RWPE1 (cell line): Measurements from ENCODE around the gene MCUR1.
"Not testable (repeated sequence)": the region's sequence is repeated elsewhere in the genome, so short reads cannot be mapped to it uniquely, and the experiment has no call there.

ENCODE experiments used
- CTCF ChIA-PET: fragments of 350-600 bp; sonication (Branson Sonifier 250); formaldehyde crosslinking; extraction: SDS; loops from one replicate; lab custom pipeline; 2021; lab: Yijun Ruan, JAX
- POLR2A ChIA-PET: fragments of 400-600 bp; formaldehyde crosslinking; extraction: SDS; loops from one replicate; lab custom pipeline; 2020; ENCODE audit warnings: antibody characterized with exemption; ENCODE audit not compliant: low non-redundant PET; lab: Yijun Ruan, JAX
- DNase-seq: peaks from one replicate; pipeline ENCODE4 v3.0.0; 2012; ENCODE audit warnings: low spot score
- H3K27ac ChIP-seq: fragments of 450-650 bp; 2 replicates; pipeline ENCODE4 v1.5.1; 2017
- CTCF ChIP-seq: fragments of 450-650 bp; conservative IDR thresholded peaks from 2 replicates; pipeline ENCODE4 v1.5.1; 2017; ENCODE audit warnings: low read depth, mild to moderate bottlenecking

Gene MCUR1

GRCh38 chr6:13838616-13839015 is 24.3 kb upstream of the MCUR1 start:
- ChIA-PET POLR2A (interaction anchor here (0.6 kb wide), 1 partner anchor 14 kb away, joined by 4 read pairs; no protein-coding TSS in a partner anchor), CTCF (no interaction called here)
- no peak overlapping the region for H3K27ac ChIP-seq
- no peak for DNase-seq
- no peak for TF ChIP-seq CTCF

- ChIA-PET CTCF (no interaction called here), POLR2A (no interaction called here)
- no peak for TF ChIP-seq CTCF
- DNase-seq, result no peak
- no peak overlapping the region for H3K27ac ChIP-seq
Observed at GRCh38 chr6:13836170-13836569, 21.8 kb upstream of the MCUR1 start.

- no peak for DNase-seq
- TF ChIP-seq CTCF, result no peak
- ChIA-PET CTCF (no interaction called here), POLR2A (no interaction called here)
- no peak overlapping the region for H3K27ac ChIP-seq
Observed at GRCh38 chr6:13834790-13835189, 20.4 kb upstream of the MCUR1 start.

- DNase-seq, H3K27ac ChIP-seq, CTCF ChIA-PET, POLR2A ChIA-PET: not testable (repeated sequence)
Observed at GRCh38 chr6:13834018-13834417, 19.7 kb upstream of the MCUR1 start.

- POLR2A ChIA-PET, result no interaction called here
- TF ChIP-seq CTCF, result no peak
- CTCF ChIA-PET, result no interaction called here
- no peak overlapping the region for H3K27ac ChIP-seq
- DNase-seq, result no peak
Observed at GRCh38 chr6:13832778-13833177, 18.4 kb upstream of the MCUR1 start.

- H3K27ac ChIP-seq, result no peak overlapping the region
- CTCF ChIA-PET, result no interaction called here
- no peak for DNase-seq
- TF ChIP-seq CTCF, result no peak
- POLR2A ChIA-PET, result no interaction called here
Observed at GRCh38 chr6:13831615-13832014, 17.3 kb upstream of the MCUR1 start.

- ChIA-PET POLR2A (no interaction called here), CTCF (no interaction called here)
- no peak for DNase-seq
- no peak overlapping the region for H3K27ac ChIP-seq
- no peak for TF ChIP-seq CTCF
Observed at GRCh38 chr6:13830803-13831202, 16.4 kb upstream of the MCUR1 start.

- H3K27ac ChIP-seq, POLR2A ChIA-PET, DNase-seq, CTCF ChIA-PET: not testable (repeated sequence)
Observed at GRCh38 chr6:13829419-13829818, 15.1 kb upstream of the MCUR1 start.

- H3K27ac ChIP-seq, POLR2A ChIA-PET, DNase-seq, CTCF ChIA-PET: not testable (repeated sequence)
Observed at GRCh38 chr6:13828656-13829301, 14.4 kb upstream of the MCUR1 start.
